HG03175 (cell line): ENCODE data around the gene SYT11.

Experiments used
- ATAC-seq: cut with Tn5 transposase; IDR thresholded peaks from one replicate; pipeline ENCODE4 v1.9.1; 2021; ENCODE audit warnings: mild to moderate bottlenecking, moderate library complexity; ENCODE audit not compliant: unreplicated experiment

The SYT11 gene

GRCh38 chr1:155934097-155934935 lies 74.9 kb downstream of the SYT11 start, which contains the start of gene KHDC4:
KHDC4 (minus strand) TSS chr1:155934413; CDS start chr1:155934373, 40 bp downstream.
- ATAC-seq: peak; percentile 98
